ENCODE measurements around the gene OTUB2. TPM values are rescaled to one million over a fixed set of nuclear protein-coding genes. Genes with fewer than 3 reads are reported as not detected.
A peak's percentile ranks its signal among the peaks of the same experiment; 100 is the strongest.

OTUB2 gene
- total RNA-seq: 1 to 10 TPM; 2.0 to 4.7 TPM
- long read RNA-seq, partial matches to known transcripts: 0 of 8 reads
- long read RNA-seq, other reads (novel, unspliced or antisense): 4 of 8 reads

GRCh38 chr14:94026173-94026888, at the start of gene OTUB2:
TSS of gene OTUB2 (plus strand) at chr14:94026340. CDS start at chr14:94026538, 198 bp downstream.
- ATAC-seq (peak; percentile 96), DNase-seq (peak; percentile 97)
- intact Hi-C loops (cut with DNase I, micrococcal nuclease): no loop called here

GRCh38 chr14:93976477-93977057, 49.6 kb upstream of the OTUB2 start, which contains the start of gene ASB2:
TSS of gene ASB2 (minus strand) at chr14:93976570. CDS start at chr14:93964539, 12,031 bp downstream.
- ATAC-seq: peak; percentile 21
- peak in 1 of 2 donors; percentile 66 for DNase-seq
- intact Hi-C loops (cut with DNase I, micrococcal nuclease): no loop called here

- intact Hi-C loops (cut with DNase I, micrococcal nuclease): no loop called here
- no peak for ATAC-seq
- DNase-seq: no peak
Measured at GRCh38 chr14:93977171-93977570, 49.0 kb upstream of the OTUB2 start.

- peak; percentile 19 for ATAC-seq
- intact Hi-C loops (cut with DNase I, micrococcal nuclease): no loop called here
- DNase-seq: no peak
Measured at GRCh38 chr14:93977790-93978581, 48.2 kb upstream of the OTUB2 start.

- DNase-seq (no peak), ATAC-seq (no peak)
- intact Hi-C loops (cut with DNase I, micrococcal nuclease): no loop called here
Measured at GRCh38 chr14:93978735-93979134, 47.4 kb upstream of the OTUB2 start.

GRCh38 chr14:93980456-93981201, 45.5 kb upstream of the OTUB2 start:
- ATAC-seq: no peak
- DNase-seq: peak in 1 of 2 donors; percentile 72
- intact Hi-C loops (cut with DNase I, micrococcal nuclease): no loop called here

DNA sequence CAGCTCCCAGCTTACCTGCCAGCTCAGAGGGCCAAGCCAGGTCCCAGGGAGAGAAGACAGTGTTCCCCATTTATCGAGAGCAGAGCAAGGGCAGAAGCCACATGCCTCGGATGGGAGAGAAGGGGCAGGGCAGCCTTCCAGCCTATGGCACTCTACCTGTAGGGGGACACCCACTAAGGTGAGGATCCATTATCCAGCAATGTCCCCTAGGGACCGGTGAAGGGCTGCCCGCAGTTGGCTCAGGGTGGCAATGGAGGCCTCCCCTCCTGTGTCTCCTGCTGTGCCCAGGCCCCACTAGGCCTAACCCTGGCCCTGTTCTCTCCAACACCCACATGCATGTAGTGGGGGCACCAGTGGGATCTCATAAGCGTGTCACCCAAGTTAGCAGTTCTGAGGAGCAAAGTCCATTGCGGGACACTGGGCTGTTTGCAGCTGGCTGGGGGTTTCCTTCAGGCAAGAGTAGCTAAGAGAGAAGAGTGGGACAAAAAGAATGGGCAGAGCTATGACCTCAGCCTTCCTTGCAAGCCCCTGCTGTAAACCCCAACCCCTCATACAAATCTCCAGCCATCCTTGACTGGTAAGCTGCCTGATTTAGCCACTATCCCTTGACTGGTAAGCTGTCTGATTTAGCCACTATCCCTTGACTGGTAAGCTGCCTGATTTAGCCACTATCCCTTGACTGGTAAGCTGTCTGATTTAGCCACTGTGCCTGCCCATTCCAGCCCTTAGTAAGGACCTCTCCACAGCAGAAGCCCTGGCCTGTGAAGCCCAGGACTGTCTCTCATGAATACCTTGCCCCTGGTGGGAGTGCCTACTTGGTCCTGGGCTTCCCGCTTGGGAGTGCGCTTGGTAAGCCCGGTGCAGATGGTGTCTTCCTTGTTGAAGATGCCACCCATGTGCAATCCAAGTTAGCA, 44.6 kb upstream of the OTUB2 start:
- intact Hi-C loops (cut with DNase I, micrococcal nuclease): no loop called here
- ATAC-seq: no peak
- no peak for DNase-seq

DNA sequence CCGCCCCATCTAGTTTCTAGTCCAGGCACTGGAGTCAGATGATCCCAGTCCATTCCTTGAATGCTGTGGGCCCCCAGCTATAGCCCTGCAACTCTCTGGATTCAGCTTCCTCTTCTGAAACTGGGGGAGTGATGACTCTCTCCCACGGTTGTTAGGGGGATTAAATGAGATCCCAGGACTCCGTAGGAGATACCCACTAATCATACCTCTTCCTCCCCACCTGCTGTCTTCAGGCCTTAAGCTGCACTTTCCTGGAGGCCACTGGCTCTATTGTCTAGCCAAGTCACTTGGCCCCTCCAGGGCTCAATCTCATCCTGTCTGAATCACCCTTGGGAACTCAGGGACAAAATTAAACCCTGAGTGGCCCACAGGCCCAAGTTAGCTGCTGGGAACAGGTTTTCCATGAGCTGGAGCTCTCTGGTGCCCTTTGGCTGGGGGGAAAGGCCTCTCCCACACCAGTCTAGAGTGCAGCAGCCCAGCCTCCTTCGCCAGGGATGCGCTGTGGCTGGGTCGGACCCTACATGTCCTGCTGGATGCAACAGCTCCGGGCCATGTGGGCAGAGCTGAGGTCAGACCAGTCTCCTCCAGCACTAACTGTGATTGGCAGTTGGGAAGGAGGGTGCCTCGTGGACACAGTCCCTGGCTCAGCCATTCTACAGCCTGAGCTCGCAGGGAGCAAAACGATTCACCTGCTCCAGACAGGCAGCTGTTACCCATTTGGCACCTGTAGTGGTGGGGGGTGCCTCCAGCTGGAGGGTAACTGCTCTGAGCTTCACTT, 43.7 kb upstream of the OTUB2 start:
- intact Hi-C loops (cut with DNase I, micrococcal nuclease): no loop called here
- no peak for ATAC-seq
- DNase-seq: no peak

- intact Hi-C loops (cut with DNase I, micrococcal nuclease): no loop called here
- ATAC-seq (no peak), DNase-seq (no peak)
Measured at GRCh38 chr14:93984070-93984469, 42.1 kb upstream of the OTUB2 start.

- DNase-seq (peak in 1 of 2 donors; percentile 56), ATAC-seq (peak; percentile 61)
- intact Hi-C loops (cut with DNase I, micrococcal nuclease): no loop called here
Measured at GRCh38 chr14:93984987-93985410, 41.1 kb upstream of the OTUB2 start.

DNA sequence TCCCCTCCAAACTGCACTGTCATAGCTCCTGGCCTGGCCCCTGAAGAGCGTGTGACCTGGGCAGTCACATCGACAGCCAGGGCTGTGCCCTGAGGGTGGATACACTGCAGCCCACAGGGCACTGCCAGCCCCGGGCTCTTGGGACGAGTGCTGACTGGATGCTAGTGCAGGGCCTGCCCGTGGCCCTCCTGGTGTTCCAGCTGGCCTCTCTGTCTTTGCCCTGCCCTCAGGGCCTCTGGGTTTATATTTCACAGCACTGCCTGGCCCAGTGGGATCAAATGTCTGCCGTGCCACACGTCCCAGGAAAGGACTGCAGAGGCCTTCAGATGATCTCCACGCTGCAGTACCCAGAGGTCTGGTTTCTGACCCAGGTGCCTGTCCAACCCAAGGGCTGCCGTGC, 39.2 kb upstream of the OTUB2 start:
- ATAC-seq (no peak), DNase-seq (no peak)
- intact Hi-C loops (cut with DNase I, micrococcal nuclease): no loop called here

- intact Hi-C loops (cut with DNase I, micrococcal nuclease): no loop called here
- ATAC-seq: no peak
- no peak for DNase-seq
Measured at GRCh38 chr14:93987376-93987775, 38.8 kb upstream of the OTUB2 start.

- DNase-seq (no peak), ATAC-seq (no peak)
- intact Hi-C loops (cut with DNase I, micrococcal nuclease): no loop called here
Measured at GRCh38 chr14:93987815-93988476, 38.2 kb upstream of the OTUB2 start.

DNA sequence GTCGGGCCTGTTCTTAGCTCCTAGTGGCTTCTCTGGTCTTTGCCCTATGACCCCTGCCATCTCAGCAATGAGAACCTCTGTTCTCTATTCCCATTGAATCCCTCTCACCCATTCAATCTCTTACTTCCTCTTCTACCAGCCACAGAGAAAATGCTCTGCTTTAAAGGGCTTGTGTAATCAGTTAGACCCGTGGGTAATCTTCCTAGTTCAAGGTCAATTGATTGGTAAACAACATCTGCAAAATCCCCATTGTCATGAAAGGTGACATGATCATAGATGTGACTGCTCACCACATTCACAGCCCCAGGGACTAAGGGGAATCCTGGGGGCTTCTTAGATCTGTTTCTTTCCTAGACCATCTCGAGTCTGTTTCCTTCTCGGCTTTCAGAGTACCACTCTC, 36.2 kb upstream of the OTUB2 start:
- DNase-seq (no peak), ATAC-seq (no peak)
- intact Hi-C loops (cut with DNase I, micrococcal nuclease): no loop called here

- ATAC-seq (no peak), DNase-seq (no peak)
- intact Hi-C loops (cut with DNase I, micrococcal nuclease): no loop called here
Measured at GRCh38 chr14:93991212-93991611, 34.9 kb upstream of the OTUB2 start.

DNA sequence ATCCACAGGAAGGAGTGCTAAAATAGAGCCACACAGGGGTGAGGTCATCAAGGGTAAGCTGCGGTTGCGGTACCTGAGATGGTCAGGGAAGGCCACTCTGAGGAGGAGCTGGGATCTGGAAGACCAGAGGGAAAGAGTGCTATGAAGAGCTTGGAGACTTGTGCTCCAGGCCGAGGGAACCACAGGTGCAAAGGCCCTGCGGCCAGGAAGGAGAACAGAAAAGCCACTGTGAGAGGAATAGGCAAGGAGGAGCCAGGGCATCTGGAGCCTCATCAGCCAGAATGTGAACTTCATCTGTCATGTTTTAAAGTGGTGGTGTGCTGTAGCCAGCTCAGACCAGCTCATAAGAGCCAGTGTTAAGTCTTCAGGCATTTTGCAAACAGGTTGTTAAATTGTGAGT, 34.5 kb upstream of the OTUB2 start:
- intact Hi-C loops (cut with DNase I, micrococcal nuclease): no loop called here
- no peak for ATAC-seq

GRCh38 chr14:93993382-93993781, 32.8 kb upstream of the OTUB2 start:
- intact Hi-C loops (cut with DNase I, micrococcal nuclease): no loop called here
- ATAC-seq: no peak
- DNase-seq: no peak

More for the DNA sequence above, 34.5 kb upstream of the OTUB2 start:
- DNase-seq: no peak

All from left colon (tissue), 2 donors.